GM12872 (cell line): Measurements from ENCODE around the gene OR4X2.

ENCODE experiments used
- TF ChIP-seq, protein P1 (sequence below): IDR thresholded peaks from 3 replicates; pipeline ENCODE4 v1.5.1; 2011; ENCODE audit warnings: low read depth, mild to moderate bottlenecking, low read length, moderate library complexity; ENCODE audit not compliant: insufficient read depth

Gene OR4X2, protein sequence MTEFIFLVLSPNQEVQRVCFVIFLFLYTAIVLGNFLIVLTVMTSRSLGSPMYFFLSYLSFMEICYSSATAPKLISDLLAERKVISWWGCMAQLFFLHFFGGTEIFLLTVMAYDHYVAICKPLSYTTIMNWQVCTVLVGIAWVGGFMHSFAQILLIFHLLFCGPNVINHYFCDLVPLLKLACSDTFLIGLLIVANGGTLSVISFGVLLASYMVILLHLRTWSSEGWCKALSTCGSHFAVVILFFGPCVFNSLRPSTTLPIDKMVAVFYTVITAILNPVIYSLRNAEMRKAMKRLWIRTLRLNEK

DNA sequence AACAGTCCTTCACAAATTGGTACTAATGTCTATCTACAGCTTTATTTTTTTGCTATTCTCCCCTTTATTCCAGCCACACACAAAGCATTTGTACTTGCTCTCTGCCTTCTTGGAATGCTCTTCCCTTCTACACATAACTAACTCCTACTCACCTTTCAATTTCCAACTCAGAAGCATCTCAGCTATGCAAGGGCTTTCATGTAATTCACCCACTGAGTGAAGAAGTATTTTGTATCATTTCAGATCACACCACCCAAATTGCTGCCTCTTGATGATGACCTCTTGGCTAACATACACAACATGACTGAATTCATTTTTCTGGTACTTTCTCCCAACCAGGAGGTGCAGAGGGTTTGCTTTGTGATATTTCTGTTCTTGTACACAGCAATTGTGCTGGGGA is at the start of gene OR4X2:
Gene OR4X2 (plus strand): TSS at position 301 of the 400 bp plus-strand sequence. CDS start 0 bp downstream, at position 301.
- TF ChIP-seq, protein P1, sequence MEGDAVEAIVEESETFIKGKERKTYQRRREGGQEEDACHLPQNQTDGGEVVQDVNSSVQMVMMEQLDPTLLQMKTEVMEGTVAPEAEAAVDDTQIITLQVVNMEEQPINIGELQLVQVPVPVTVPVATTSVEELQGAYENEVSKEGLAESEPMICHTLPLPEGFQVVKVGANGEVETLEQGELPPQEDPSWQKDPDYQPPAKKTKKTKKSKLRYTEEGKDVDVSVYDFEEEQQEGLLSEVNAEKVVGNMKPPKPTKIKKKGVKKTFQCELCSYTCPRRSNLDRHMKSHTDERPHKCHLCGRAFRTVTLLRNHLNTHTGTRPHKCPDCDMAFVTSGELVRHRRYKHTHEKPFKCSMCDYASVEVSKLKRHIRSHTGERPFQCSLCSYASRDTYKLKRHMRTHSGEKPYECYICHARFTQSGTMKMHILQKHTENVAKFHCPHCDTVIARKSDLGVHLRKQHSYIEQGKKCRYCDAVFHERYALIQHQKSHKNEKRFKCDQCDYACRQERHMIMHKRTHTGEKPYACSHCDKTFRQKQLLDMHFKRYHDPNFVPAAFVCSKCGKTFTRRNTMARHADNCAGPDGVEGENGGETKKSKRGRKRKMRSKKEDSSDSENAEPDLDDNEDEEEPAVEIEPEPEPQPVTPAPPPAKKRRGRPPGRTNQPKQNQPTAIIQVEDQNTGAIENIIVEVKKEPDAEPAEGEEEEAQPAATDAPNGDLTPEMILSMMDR: no peak

DNA sequence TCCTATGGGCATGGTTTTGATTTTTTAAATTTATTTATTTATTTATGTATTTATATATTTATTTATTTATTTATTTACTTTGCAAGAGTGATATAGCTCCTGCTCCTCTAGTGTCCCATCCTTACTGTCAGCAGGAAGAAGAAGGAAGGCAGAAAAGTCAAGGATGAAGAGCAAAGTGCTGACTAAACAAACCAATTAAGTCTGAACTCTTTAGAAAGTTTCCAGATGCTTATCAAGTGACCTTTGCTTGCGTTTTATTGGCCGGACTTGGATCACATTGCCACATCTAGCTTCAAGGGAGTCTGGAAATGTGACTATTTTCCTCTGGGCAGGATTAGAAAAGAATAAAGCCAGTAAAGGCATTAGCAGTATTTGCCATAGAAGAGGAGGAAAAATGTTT is 37.0 kb upstream of the OR4X2 start:
- TF ChIP-seq, protein P1: no peak

DNA sequence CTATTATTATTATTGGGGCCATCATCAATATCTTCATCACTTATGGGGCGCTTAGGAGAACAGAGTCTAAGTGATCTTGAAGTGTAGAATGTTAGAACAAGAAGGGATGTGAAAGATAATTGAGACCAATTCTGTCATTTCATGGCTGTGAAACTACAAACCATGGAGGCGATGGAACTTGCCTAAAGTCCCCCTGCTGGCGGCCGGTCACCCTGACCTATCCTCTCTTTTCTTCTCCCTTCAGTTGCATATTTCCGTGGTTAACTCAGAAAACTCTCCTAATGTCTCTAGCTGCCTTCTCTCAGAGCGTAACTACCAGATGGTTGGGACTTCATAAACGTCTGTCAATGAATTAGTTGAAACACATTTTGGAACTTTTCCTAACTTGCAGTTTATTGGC is 34.9 kb upstream of the OR4X2 start:
- TF ChIP-seq, protein P1: no peak

DNA sequence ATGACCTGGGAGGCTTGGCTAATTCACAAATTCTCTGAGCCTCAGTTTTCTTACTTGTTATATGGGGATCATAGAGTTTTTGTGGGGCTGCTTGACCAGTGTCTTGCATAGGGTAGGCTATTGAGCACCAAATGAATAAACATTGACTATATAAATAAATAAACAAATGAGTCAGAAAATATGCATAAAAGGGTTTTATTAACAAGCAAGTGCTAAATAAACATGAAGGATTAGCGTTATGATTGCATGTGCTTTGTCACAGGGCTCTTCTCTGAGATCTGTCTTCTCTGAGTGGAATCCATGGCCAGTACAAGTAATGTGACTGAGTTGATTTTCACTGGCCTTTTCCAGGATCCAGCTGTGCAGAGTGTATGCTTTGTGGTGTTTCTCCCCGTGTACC is 28.4 kb upstream of the OR4X2 start, which contains the start of gene OR4B1:
Gene OR4B1 (plus strand): TSS at position 301 of the 400 bp plus-strand sequence. CDS start 0 bp downstream, at position 301.
- TF ChIP-seq, protein P1: no peak

DNA sequence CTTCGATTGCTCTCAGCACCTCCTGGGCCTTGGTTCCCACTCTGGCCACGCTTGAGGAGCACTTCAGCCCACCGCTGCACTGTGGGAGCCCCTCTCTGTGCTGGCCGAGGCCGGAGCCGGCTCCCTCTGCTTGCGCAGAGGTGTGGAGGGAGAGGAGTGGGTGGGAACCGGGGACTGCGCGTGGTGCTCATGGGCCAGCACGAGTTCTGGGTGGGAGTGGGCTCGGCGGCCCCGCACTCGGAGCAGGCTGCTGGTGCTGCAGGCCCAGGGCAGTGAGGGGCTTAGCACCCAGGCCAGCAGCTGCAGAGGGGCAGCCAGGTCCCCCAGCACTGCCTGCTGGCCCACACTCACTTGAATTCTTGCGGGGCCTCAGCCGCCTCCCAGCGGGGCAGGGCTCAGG is 16.1 kb upstream of the OR4X2 start:
- TF ChIP-seq, protein P1: no peak

DNA sequence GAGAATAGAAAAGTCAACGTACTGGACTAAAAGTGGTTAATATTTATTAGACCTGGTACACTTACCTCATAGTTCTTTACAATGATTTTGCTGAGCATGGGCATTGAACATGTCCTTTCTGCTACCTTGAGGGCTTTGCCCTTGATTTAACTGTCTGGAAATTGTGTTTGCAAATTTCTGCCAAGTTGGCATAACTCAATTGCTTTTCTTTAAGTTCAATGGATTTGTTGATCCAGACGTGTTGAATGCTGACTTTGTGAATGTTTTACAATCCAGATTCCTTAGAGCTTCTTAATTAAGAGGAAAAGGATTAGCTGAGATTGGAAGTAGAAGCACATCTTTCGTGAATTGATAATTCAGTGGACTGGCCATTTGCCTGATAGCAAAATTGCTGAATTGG is 7.2 kb upstream of the OR4X2 start:
- TF ChIP-seq, protein P1: no peak

DNA sequence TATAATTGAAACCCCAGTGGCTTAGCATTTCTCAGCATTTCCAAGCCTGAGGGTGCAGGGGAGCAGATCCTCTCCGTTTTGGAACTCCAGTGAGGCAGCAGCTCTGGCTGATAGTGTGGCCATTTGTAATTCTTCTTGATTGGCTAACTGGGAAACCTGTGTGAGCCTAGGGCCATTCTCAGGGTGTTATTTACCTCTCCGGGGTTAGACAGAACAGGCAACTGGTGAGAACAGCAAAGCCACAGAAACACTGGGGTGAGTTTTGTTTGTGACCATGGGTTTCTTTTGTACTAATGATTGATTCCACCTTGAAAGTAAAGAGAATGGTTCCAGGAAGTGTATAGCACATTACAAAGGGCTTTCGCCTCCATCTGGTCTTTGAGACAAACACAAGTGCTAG is 2.4 kb upstream of the OR4X2 start:
- TF ChIP-seq, protein P1: no peak
